HG02798 (cell line): ENCODE measurements around the gene DHX36.

Experiments used
- ATAC-seq: cut with Tn5 transposase; IDR thresholded peaks from one replicate; pipeline ENCODE4 v1.9.1; 2021; ENCODE audit warnings: mild to moderate bottlenecking; ENCODE audit not compliant: unreplicated experiment, poor library complexity

DHX36 gene

GRCh38 chr3:154227531-154227930 lies 96.8 kb downstream of the DHX36 start:
- ATAC-seq: no peak

DNA sequence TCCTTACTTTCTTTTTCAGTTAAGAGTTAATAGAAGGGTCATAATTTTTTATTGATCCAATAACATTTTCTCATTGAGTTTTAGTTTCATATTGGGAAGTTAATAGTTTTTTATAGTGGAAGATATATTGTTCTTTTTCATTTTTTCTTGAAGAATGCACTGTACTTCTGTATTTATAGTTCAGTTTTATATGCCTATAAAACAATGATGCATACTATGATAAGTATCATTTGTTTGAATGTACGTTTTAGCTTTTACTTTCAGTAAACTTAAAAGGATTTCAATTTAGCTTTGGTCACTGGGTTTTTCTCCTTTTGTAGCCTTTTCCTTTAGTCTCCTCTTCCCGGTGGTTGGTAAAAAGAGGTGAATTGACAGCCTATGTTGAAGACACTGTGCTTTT lies 98.8 kb downstream of the DHX36 start:
- ATAC-seq: no peak

- ATAC-seq: no peak
These were observed 99.4 kb downstream of the DHX36 start for GRCh38 chr3:154224866-154225265.

- ATAC-seq: no peak
These were observed 99.9 kb downstream of the DHX36 start for GRCh38 chr3:154224366-154224765.

DNA sequence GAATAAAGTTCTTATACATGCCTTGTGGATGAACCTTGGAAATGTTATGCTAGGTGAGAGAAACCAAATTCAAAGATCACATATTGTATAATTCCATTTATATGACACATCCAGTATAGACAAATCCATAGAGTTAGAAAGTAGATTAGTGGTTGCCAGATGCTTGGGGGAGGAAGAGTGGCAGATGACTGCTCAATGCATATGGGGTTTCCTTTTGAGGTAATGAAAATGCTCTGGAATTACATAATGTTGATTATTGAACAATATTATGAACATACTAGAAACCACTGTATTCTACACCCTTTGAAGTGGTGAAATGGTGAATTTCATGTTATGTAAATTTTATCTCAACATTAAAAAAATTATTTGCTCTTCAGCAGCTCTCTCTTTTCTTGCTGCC lies 100.8 kb downstream of the DHX36 start:
- ATAC-seq: no peak
